Astrocyte of the spinal cord (primary cell): Measurements from ENCODE around the gene CAMK1G.

Experiments
- DNase-seq: peaks from one replicate; pipeline ENCODE4 v3.0.0; 2011; ENCODE audit warnings: low read depth, low spot score
- H3K4me3 ChIP-seq: 2 replicates; pipeline ENCODE4 v1.5.1; 2011; ENCODE audit warnings: low read depth, mild to moderate bottlenecking, low read length, moderate library complexity
- in situ Hi-C: cut with HindIII; loops from 2 replicates; pipeline ENCODE4 v1.10.0; 2017; ENCODE audit warnings: low sequenced_read_pairs
- TF ChIP-seq, protein P1 (sequence below): IDR thresholded peaks from 2 replicates; pipeline ENCODE4 v1.5.1; 2012; ENCODE audit warnings: low read depth, mild to moderate bottlenecking, low read length, inconsistent platforms

CAMK1G gene

GRCh38 chr1:209620487-209620884 lies 37.0 kb downstream of the CAMK1G start:
- peak; percentile 62 for DNase-seq

DNA sequence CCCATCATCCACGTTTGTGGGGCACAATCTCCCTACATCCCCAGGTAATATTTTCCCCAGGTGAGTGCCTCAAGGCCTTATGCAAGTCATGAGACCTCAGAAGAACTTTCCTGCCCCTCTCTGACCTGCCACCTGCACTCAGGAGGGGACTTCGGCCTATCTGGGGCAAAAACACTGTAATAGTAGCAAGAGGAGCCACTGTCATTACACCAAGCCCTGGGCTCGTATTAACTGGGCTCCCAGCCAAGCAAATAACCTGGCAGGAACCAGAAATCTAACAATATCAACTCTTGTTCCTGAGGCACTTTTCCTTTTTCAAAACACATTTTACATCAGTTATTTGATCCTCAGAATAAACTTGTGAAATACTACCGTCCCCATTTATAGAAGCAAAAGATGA lies 37.8 kb downstream of the CAMK1G start:
- TF ChIP-seq, protein P1, sequence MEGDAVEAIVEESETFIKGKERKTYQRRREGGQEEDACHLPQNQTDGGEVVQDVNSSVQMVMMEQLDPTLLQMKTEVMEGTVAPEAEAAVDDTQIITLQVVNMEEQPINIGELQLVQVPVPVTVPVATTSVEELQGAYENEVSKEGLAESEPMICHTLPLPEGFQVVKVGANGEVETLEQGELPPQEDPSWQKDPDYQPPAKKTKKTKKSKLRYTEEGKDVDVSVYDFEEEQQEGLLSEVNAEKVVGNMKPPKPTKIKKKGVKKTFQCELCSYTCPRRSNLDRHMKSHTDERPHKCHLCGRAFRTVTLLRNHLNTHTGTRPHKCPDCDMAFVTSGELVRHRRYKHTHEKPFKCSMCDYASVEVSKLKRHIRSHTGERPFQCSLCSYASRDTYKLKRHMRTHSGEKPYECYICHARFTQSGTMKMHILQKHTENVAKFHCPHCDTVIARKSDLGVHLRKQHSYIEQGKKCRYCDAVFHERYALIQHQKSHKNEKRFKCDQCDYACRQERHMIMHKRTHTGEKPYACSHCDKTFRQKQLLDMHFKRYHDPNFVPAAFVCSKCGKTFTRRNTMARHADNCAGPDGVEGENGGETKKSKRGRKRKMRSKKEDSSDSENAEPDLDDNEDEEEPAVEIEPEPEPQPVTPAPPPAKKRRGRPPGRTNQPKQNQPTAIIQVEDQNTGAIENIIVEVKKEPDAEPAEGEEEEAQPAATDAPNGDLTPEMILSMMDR, result no peak
- in situ Hi-C loops, result no loop called here
- no peak overlapping the region for H3K4me3 ChIP-seq
- no peak for DNase-seq

More at GRCh38 chr1:209620487-209620884, 37.0 kb downstream of the CAMK1G start:
- in situ Hi-C loops, result no loop called here
- TF ChIP-seq, protein P1, result no peak
- H3K4me3 ChIP-seq, result no peak overlapping the region

DNA sequence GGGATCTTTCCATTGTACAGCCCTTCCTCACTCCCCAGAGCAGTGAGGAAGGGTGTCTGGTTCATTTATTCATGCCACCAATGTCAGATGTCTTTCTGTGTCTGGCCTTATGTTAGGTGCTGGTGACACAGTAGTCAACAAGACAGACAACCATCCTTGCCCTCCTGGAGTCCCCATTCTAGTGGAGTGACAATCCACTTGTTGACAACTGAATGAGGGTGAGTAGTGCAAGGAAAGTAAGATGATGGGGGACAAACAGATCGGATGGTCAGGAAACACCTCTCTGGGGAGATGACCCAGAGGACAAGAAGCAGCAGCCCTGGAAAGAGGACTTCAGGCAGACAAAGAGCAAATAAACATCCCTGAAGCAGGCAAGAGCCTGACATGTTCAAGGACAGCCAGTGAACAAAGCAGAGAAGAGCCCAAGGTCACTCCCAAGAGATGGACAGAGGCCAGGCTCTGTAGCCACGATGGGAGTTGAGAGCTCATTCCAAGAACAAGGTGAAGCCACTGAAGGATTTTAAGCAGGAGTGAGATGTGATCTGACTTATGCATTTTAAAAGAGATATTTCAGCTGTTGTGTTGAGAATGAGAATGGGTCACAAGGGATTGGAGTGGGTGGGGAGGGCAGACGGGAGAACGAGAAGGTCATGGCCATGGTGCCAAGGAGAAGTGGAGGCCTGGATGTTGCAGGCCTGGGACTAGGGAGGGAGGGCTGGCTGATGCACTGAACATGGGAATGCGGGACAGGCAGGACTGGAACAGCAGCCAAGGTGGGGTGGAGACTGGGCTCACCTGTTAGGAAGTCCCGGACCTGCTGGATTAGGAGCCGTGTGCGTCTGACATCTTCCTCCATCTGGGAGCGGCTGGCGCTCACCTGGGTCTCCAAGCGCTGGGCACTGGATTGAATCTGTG lies 38.5 kb downstream of the CAMK1G start:
- no peak for DNase-seq
- TF ChIP-seq, protein P1, result no peak
- in situ Hi-C loops, result no loop called here
- no peak overlapping the region for H3K4me3 ChIP-seq

GRCh38 chr1:209622841-209623829 lies 39.6 kb downstream of the CAMK1G start:
- in situ Hi-C loops, result no loop called here
- H3K4me3 ChIP-seq, result no peak overlapping the region
- DNase-seq, result no peak
- TF ChIP-seq, protein P1, result no peak

GRCh38 chr1:209624558-209625549 lies 41.3 kb downstream of the CAMK1G start:
- DNase-seq, result no peak
- TF ChIP-seq, protein P1, result no peak
- H3K4me3 ChIP-seq, result no peak overlapping the region
- in situ Hi-C loops, result no loop called here
